Measurements from ENCODE around the gene TBC1D22A. TPM values are rescaled to one million over a fixed set of nuclear protein-coding genes. Genes with fewer than 3 reads are reported as not detected.
A peak's percentile ranks its signal among the peaks of the same experiment; 100 is the strongest.

Gene TBC1D22A
- total RNA-seq, 6 experiments from 2014 or later, result 20.4 to 24.1 (median 22.2) TPM

- no peak for DNase-seq
- TF ChIP-seq CTCF (IDR thresholded peaks at IDR 0.05), result no peak
- no peak overlapping the region for H3K4me3 Mint-ChIP-seq
- H3K4me1 Mint-ChIP-seq (ENCODE audit: low read depth), result peaks cover 56% of the 10 kb centered on the region
- no peaks in the 10 kb centered on the region for H3K9me3 Mint-ChIP-seq
- no peak overlapping the region for H3K27ac Mint-ChIP-seq
- H3K36me3 Mint-ChIP-seq (ENCODE audit: low read depth), result no peaks in the 10 kb centered on the region
- 0 out of 2 replicates have a peak, but pooled peaks cover 1% of the 10 kb centered on the region for H3K27me3 Mint-ChIP-seq (ENCODE audit: insufficient read depth)
Measured at GRCh38 chr22:46734830-46735453, 27.5 kb upstream of the TBC1D22A start.

GRCh38 chr22:46735747-46736608, 26.5 kb upstream of the TBC1D22A start:
- H3K4me1 Mint-ChIP-seq (ENCODE audit: low read depth), result peaks cover 56% of the 10 kb centered on the region
- no peaks in the 10 kb centered on the region for H3K9me3 Mint-ChIP-seq
- no peaks in the 10 kb centered on the region for H3K36me3 Mint-ChIP-seq (ENCODE audit: low read depth)
- TF ChIP-seq CTCF (IDR thresholded peaks at IDR 0.05), result no peak
- H3K4me3 Mint-ChIP-seq, result peak overlapping the region; percentile 96
- H3K27ac Mint-ChIP-seq, result no peak overlapping the region
- DNase-seq, result no peak
- H3K27me3 Mint-ChIP-seq (ENCODE audit: insufficient read depth), result 0 out of 2 replicates have a peak, but pooled peaks cover 1% of the 10 kb centered on the region

- no peak for TF ChIP-seq CTCF (IDR thresholded peaks at IDR 0.05)
- H3K4me1 Mint-ChIP-seq (ENCODE audit: low read depth), result peaks cover 51% of the 10 kb centered on the region
- no peaks in the 10 kb centered on the region for H3K9me3 Mint-ChIP-seq
- H3K27me3 Mint-ChIP-seq (ENCODE audit: insufficient read depth), result 0 out of 2 replicates have a peak, but pooled peaks cover 1% of the 10 kb centered on the region
- no peaks in the 10 kb centered on the region for H3K36me3 Mint-ChIP-seq (ENCODE audit: low read depth)
- DNase-seq, result no peak
- peak overlapping the region; percentile 45 for H3K27ac Mint-ChIP-seq
- peak overlapping the region; percentile 96 for H3K4me3 Mint-ChIP-seq
Measured at GRCh38 chr22:46736705-46737104, 25.7 kb upstream of the TBC1D22A start.

- H3K4me3 Mint-ChIP-seq, result peak overlapping the region; percentile 96
- H3K4me1 Mint-ChIP-seq (ENCODE audit: low read depth), result peaks cover 44% of the 10 kb centered on the region
- H3K9me3 Mint-ChIP-seq, result no peaks in the 10 kb centered on the region
- 0 out of 2 replicates have a peak, but pooled peaks cover 1% of the 10 kb centered on the region for H3K27me3 Mint-ChIP-seq (ENCODE audit: insufficient read depth)
- peak overlapping the region; percentile 75 for H3K27ac Mint-ChIP-seq
- no peak; the same call in 1 of the 2 replicates for TF ChIP-seq CTCF (IDR thresholded peaks at IDR 0.05)
- no peaks in the 10 kb centered on the region for H3K36me3 Mint-ChIP-seq (ENCODE audit: low read depth)
- DNase-seq, result no peak
Measured at GRCh38 chr22:46737105-46737975, 25.1 kb upstream of the TBC1D22A start.

GRCh38 chr22:46737976-46738646, 24.3 kb upstream of the TBC1D22A start, which contains the start of gene CERK:
Gene CERK (minus strand): TSS chr22:46738252. CDS start chr22:46738148, 104 bp downstream.
- no peaks in the 10 kb centered on the region for H3K9me3 Mint-ChIP-seq
- DNase-seq, result peak; percentile 52
- peaks cover 46% of the 10 kb centered on the region for H3K4me1 Mint-ChIP-seq (ENCODE audit: low read depth)
- H3K27me3 Mint-ChIP-seq (ENCODE audit: insufficient read depth), result 0 out of 2 replicates have a peak, but pooled peaks cover 1% of the 10 kb centered on the region
- no peak for TF ChIP-seq CTCF (IDR thresholded peaks at IDR 0.05)
- peak within 1 kb of the TSS; percentile 96 for H3K4me3 Mint-ChIP-seq
- H3K36me3 Mint-ChIP-seq (ENCODE audit: low read depth), result no peaks in the 10 kb centered on the region
- peak within 1 kb of the TSS; percentile 75 for H3K27ac Mint-ChIP-seq

Data from HFFc6 (cell line).